ENCODE data around the gene NPRL2. TPM values are rescaled to one million over a fixed set of nuclear protein-coding genes. Genes with fewer than 3 reads are reported as not detected.

Gene NPRL2
- total and polyA plus RNA-seq, 12 donors, result 13.0 to 29.8 (median 16.3) TPM

GRCh38 chr3:50378024-50378423 lies 27.4 kb upstream of the NPRL2 start:
- intact Hi-C loops (cut with DNase I), result loop anchor here in 2 of 10 donors (10.0 kb wide), 2 partner anchors 157 to 167 kb away; no protein-coding TSS in a partner anchor
- ATAC-seq (no peak), DNase-seq (no peak)
- no peaks in the 10 kb centered on the region for H3K36me3 ChIP-seq
- H3K9me3 ChIP-seq, result no peaks in the 10 kb centered on the region
- no peak overlapping the region for H3K27ac ChIP-seq
- no peaks in the 10 kb centered on the region for H3K27me3 ChIP-seq
- no peak for TF ChIP-seq CTCF (IDR thresholded peaks at IDR 0.05)
- H3K4me1 ChIP-seq, result no peaks in the 10 kb centered on the region
- 80 to 90% methylated on average over 6 of the region's 6 CpGs for WGBS, 2 donors
- no peak overlapping the region for H3K4me3 ChIP-seq

- WGBS, 2 donors, result 74 to 79% methylated on average over 7 of the region's 7 CpGs
- intact Hi-C loops (cut with DNase I), result loop anchor here in 2 of 10 donors (10.0 kb wide), 2 partner anchors 159 to 169 kb away; no protein-coding TSS in a partner anchor
- ATAC-seq (no peak), DNase-seq (no peak)
- no peak overlapping the region for H3K4me3 ChIP-seq
- H3K4me1 ChIP-seq, result no peaks in the 10 kb centered on the region
- H3K27me3 ChIP-seq, result no peaks in the 10 kb centered on the region
- no peak overlapping the region for H3K27ac ChIP-seq
- no peaks in the 10 kb centered on the region for H3K9me3 ChIP-seq
- no peaks in the 10 kb centered on the region for H3K36me3 ChIP-seq
- no peak for TF ChIP-seq CTCF (IDR thresholded peaks at IDR 0.05)
Measured at GRCh38 chr3:50375258-50375931, 24.8 kb upstream of the NPRL2 start.

- 80 to 83% methylated on average over 22 of the region's 22 CpGs for WGBS, 2 donors
- ATAC-seq (no peak), DNase-seq (no peak)
- H3K9me3 ChIP-seq, result no peaks in the 10 kb centered on the region
- intact Hi-C loops (cut with DNase I), result loop anchor here in 3 of 10 donors (5.0 to 10.0 kb wide), 3 partner anchors 160 to 170 kb away; no protein-coding TSS in a partner anchor
- no peak for TF ChIP-seq CTCF (IDR thresholded peaks at IDR 0.05)
- H3K4me3 ChIP-seq, result no peak overlapping the region
- no peaks in the 10 kb centered on the region for H3K4me1 ChIP-seq
- H3K27me3 ChIP-seq, result no peaks in the 10 kb centered on the region
- H3K36me3 ChIP-seq, result no peaks in the 10 kb centered on the region
- H3K27ac ChIP-seq, result no peak overlapping the region
Measured at GRCh38 chr3:50374363-50375257, 24.0 kb upstream of the NPRL2 start.
